HUES48 (cell line): ENCODE measurements around the gene PCP2.
A peak's percentile ranks its signal among the peaks of the same experiment; 100 is the strongest.

Source experiments
- H3K27ac ChIP-seq: one replicate; pipeline ENCODE4 v1.7.0; 2013; ENCODE audit warnings: low read depth, low read length, inconsistent platforms
- H3K27me3 ChIP-seq: 2 replicates; pipeline ENCODE4 v1.6.1; 2013; ENCODE audit warnings: mild to moderate bottlenecking, low read length; ENCODE audit not compliant: control insufficient read depth, insufficient read depth
- H3K36me3 ChIP-seq: 2 replicates; pipeline ENCODE4 v1.6.1; 2013; ENCODE audit warnings: low read length; ENCODE audit not compliant: control insufficient read depth, insufficient read depth
- H3K4me1 ChIP-seq: 2 replicates; pipeline ENCODE4 v1.6.1; 2013; ENCODE audit warnings: mild to moderate bottlenecking, low read length; ENCODE audit not compliant: control insufficient read depth, insufficient read depth
- H3K4me3 ChIP-seq: 2 replicates; pipeline ENCODE4 v1.5.1; 2013; ENCODE audit warnings: mild to moderate bottlenecking, low read depth, low read length
- H3K9ac ChIP-seq: 2 replicates; pipeline ENCODE4 v1.6.1; 2013; ENCODE audit warnings: mild to moderate bottlenecking, low read depth, low read length, moderate library complexity
- H3K9me3 ChIP-seq: 2 replicates; pipeline ENCODE4 v1.6.1; 2013; ENCODE audit warnings: low read length; ENCODE audit not compliant: control insufficient read depth, insufficient read depth

The PCP2 gene

GRCh38 chr19:7637374-7638256, 4.1 kb upstream of the PCP2 start:
- H3K4me1 ChIP-seq = no peaks in the 10 kb centered on the region
- peak overlapping the region; percentile 65 for H3K27ac ChIP-seq
- H3K36me3 ChIP-seq = peaks cover 3% of the 10 kb centered on the region
- H3K27me3 ChIP-seq = peaks cover 30% of the 10 kb centered on the region
- no peaks in the 10 kb centered on the region for H3K9me3 ChIP-seq
- peak overlapping the region; percentile 65; the same call in 1 of the 2 replicates for H3K9ac ChIP-seq
- peak overlapping the region; percentile 78 for H3K4me3 ChIP-seq

GRCh38 chr19:7636691-7637373, 3.3 kb upstream of the PCP2 start, which contains the start of gene STXBP2:
Gene STXBP2 (plus strand): TSS chr19:7637110. CDS start chr19:7637150, 40 bp downstream.
- Histone ChIP-seq H3K9me3 (no peaks in the 10 kb centered on the region), H3K4me3 (peak within 1 kb of the TSS; percentile 78), H3K9ac (peak within 1 kb of the TSS; percentile 65; the same call in 1 of the 2 replicates), H3K27me3 (peaks cover 30% of the 10 kb centered on the region), H3K27ac (peak within 1 kb of the TSS; percentile 65), H3K4me1 (no peaks in the 10 kb centered on the region), H3K36me3 (peaks cover 6% of the 10 kb centered on the region; the same call in 1 of the 2 replicates)

DNA sequence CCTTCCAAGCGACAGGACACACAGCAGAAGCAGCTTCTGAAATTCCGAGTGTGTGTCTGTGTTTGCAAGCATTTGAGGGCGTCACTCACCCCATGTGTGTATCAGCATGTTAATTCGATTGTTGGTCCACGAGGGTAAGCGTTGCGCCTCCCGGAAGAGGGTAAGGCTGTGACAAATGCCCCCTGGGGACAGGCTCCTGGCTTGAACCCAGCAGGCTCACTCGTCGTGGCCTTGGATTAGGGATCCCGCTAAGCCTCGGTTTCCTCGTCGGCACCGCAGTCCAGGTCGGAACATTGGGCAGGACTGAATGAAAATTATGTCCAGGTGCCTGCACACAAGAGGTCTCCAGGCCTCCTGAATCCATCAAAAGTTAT, 2.8 kb upstream of the PCP2 start:
- H3K27me3 ChIP-seq = peaks cover 30% of the 10 kb centered on the region
- H3K4me3 ChIP-seq = no peak overlapping the region; the same call in 1 of the 2 replicates
- no peak overlapping the region for H3K9ac ChIP-seq

GRCh38 chr19:7635670-7636069, 2.2 kb upstream of the PCP2 start:
- H3K9me3 ChIP-seq = no peaks in the 10 kb centered on the region
- H3K9ac ChIP-seq = no peak overlapping the region
- H3K4me1 ChIP-seq = no peaks in the 10 kb centered on the region
- peaks cover 8% of the 10 kb centered on the region; the same call in 1 of the 2 replicates for H3K36me3 ChIP-seq
- H3K4me3 ChIP-seq = no peak overlapping the region
- H3K27ac ChIP-seq = no peak overlapping the region
- peaks cover 30% of the 10 kb centered on the region for H3K27me3 ChIP-seq

More for the DNA sequence above, 2.8 kb upstream of the PCP2 start:
- peaks cover 8% of the 10 kb centered on the region; the same call in 1 of the 2 replicates for H3K36me3 ChIP-seq
- H3K4me1 ChIP-seq = no peaks in the 10 kb centered on the region
- no peaks in the 10 kb centered on the region for H3K9me3 ChIP-seq
- H3K27ac ChIP-seq = no peak overlapping the region

DNA sequence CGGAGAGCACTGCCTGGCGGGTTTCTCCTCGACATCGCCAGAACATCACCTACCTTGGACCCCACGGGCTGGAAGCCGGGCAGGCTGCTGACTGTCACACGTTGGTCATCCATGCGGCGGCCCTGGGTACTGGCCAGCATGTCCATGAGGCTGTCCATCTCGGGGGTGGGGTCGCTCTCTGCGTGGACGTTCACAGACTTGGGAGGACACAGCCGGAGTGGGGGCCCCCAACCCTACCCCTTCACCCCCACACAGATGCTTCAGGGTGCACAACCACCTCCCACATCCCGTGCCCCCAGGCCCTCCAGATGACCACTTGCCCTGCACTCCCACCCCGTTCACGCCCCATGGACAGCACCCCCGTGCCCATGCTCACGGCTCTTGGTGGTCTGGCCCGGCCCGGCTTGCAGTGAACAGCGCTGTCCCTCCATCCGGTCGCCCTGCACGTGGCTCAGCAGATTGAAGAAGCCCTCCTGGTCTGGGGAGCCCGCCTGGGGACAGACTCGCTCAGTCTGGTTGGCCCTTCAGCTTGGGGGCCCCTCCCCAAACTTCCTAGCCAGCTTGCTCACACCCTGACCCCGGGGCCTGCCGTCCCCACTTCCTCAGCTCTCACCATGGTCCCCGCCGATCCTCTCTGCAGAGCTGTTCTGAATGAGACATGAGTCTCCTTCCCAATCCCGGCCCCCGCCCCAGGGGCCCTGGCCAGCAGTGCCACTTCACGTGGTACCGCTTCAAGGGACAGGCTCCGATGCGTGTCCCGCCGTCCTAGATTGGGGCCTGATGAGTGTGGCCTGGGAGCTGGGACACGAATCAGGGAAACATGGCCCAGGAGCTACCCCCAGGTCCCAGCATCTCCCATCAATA, 947 bp downstream of the PCP2 start:
- 0 out of 2 replicates have a peak, but pooled peaks cover 5% of the 10 kb centered on the region for H3K36me3 ChIP-seq
- H3K4me1 ChIP-seq = 0 out of 2 replicates have a peak, but pooled peaks cover 4% of the 10 kb centered on the region
- H3K27ac ChIP-seq = no peak overlapping the region
- peaks cover 30% of the 10 kb centered on the region for H3K27me3 ChIP-seq
- H3K9ac ChIP-seq = no peak overlapping the region
- H3K4me3 ChIP-seq = no peak overlapping the region
- H3K9me3 ChIP-seq = no peaks in the 10 kb centered on the region

DNA sequence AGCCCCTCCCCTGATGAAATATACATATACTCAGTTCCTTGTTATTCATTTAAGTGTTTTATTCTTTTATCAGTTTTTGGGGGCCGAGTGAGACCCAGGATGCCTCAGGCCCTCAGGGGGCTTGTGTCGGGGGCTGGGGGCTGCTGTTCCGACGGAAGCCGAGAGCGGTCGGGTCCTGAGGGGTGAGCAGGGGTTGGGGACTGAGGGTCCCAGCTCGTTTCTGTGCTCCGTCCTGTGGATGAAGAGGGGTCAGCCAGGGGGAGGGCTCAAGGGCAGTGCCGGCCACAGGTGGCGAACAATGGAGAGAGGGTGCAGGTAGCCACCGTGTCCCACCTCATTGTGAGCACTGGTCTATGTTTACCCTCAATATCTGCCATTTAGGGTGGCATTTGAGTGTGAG, 1.9 kb downstream of the PCP2 start:
- Histone ChIP-seq H3K4me1 (0 out of 2 replicates have a peak, but pooled peaks cover 4% of the 10 kb centered on the region), H3K9ac (no peak overlapping the region), H3K27me3 (peaks cover 29% of the 10 kb centered on the region), H3K36me3 (peaks cover 12% of the 10 kb centered on the region; the same call in 1 of the 2 replicates), H3K9me3 (no peaks in the 10 kb centered on the region), H3K4me3 (no peak overlapping the region), H3K27ac (no peak overlapping the region)

DNA sequence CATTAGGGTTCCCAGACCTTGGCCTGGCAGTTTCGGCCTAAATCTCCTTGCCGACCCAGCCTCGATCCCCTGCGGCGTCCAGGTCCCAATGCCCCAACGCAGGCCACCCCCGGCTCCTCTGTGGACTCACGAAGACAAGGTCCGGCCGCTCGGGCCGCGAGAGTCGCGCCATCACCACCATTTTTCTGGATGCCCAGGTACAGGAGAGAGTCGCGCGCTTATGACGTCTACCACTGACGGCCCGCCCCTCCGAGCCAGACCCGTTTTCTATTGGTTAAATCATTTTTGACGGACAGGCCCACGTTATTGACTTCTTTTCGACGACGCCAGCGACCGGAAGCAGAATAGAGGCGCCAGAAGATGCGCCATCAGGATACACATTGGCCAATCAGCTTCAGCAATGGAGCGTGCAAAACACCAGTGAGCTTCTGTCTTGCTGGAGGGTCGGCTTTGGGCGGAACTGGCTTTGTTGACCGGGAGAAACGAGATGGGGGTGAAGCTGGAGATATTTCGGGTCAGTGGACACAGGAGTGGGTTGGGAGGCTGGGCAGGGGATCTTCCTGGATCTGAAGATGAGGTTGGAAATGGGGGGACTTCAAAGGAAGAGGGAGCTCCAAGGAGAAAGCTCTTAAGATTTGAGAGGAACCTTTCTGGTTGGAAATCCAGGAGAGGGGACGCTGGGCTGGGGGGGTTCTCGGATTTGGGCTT, 4.0 kb downstream of the PCP2 start, which contains the start of the genes PET100 and XAB2:
TSS of gene PET100 (plus strand) at position 447 of the 708 bp plus-strand sequence. CDS start at position 488, 41 bp downstream.
TSS of gene XAB2 (minus strand) at position 199 of the 708 bp plus-strand sequence. CDS start at position 181, 18 bp downstream.
- Histone ChIP-seq H3K27ac (peak within 1 kb of the TSS; percentile 49), H3K27me3 (peaks cover 8% of the 10 kb centered on the region), H3K36me3 (peaks cover 24% of the 10 kb centered on the region), H3K9me3 (no peaks in the 10 kb centered on the region), H3K4me1 (0 out of 2 replicates have a peak, but pooled peaks cover 4% of the 10 kb centered on the region), H3K9ac (peak within 1 kb of the TSS; percentile 74), H3K4me3 (peak within 1 kb of the TSS; percentile 92)

DNA sequence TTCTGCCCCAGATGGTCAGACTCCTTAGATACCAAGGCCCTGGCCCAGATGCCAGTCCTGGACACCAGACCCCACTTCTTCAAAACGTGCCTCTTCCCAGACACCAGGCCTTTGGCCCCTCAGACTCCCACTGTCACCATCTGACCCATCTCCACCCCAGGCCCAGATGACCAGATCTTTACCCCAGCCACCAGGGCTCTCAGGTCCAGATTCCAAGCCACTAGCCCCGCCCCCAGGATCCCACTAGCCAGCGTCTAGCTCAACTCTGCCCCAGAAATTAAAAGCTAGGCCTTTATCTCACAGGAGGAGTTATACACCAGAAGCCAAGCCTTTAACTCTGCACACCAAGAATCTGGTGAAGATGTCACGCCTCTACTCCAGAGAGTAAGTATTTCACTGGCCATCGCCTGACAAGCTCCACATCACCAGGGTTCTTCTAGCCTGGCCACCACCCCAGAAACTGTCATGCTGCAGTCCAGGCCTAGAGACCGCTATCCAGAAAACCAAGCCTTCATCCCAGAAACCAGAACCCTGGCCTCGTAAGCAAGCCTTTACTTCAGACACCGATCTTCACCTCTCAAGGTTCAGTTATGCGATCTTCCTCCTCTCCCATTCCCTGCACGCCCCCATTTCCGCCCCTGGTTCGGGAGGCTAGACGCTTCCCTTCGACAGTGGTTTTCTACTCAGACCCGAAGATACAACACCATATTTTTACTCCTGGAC, 4.8 kb downstream of the PCP2 start:
- H3K9me3 ChIP-seq = no peaks in the 10 kb centered on the region
- 0 out of 2 replicates have a peak, but pooled peaks cover 4% of the 10 kb centered on the region for H3K4me1 ChIP-seq
- peak overlapping the region; percentile 74 for H3K9ac ChIP-seq
- H3K4me3 ChIP-seq = peak overlapping the region; percentile 92
- peak overlapping the region; percentile 49 for H3K27ac ChIP-seq
- 0 out of 2 replicates have a peak, but pooled peaks cover under 1% of the 10 kb centered on the region for H3K27me3 ChIP-seq
- H3K36me3 ChIP-seq = peaks cover 31% of the 10 kb centered on the region

DNA sequence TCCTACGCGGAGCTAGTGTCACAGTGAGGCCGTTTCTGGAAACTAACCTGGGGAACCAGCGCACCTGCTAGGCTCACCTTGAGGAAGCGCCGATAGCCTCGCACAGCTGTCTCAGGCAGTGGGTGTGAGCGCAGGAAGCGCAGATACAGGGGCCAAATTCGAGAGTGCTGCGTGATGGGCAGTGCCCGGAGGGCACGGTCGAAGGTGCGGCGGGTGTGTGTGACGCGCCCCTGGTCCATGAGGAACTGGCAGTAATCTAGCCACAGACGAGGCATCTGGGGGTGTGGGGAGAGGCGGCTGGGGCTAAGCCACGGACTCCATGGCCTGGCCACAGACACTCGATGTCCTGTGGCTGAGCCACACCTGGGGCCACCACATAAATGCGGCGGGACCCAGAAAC, 6.4 kb downstream of the PCP2 start:
- H3K9ac ChIP-seq = no peak overlapping the region
- no peaks in the 10 kb centered on the region for H3K27me3 ChIP-seq
- H3K36me3 ChIP-seq = peaks cover 43% of the 10 kb centered on the region
- 0 out of 2 replicates have a peak, but pooled peaks cover 4% of the 10 kb centered on the region for H3K4me1 ChIP-seq
- H3K27ac ChIP-seq = no peak overlapping the region
- no peaks in the 10 kb centered on the region for H3K9me3 ChIP-seq
- no peak overlapping the region for H3K4me3 ChIP-seq
